GM18907 (cell line): ENCODE results near the gene AP3B1.

Experiments
- ATAC-seq: cut with Tn5 transposase; IDR thresholded peaks from one replicate; pipeline ENCODE4 v1.9.1; 2021; ENCODE audit warnings: mild to moderate bottlenecking, moderate library complexity; ENCODE audit not compliant: unreplicated experiment

AP3B1 gene

DNA sequence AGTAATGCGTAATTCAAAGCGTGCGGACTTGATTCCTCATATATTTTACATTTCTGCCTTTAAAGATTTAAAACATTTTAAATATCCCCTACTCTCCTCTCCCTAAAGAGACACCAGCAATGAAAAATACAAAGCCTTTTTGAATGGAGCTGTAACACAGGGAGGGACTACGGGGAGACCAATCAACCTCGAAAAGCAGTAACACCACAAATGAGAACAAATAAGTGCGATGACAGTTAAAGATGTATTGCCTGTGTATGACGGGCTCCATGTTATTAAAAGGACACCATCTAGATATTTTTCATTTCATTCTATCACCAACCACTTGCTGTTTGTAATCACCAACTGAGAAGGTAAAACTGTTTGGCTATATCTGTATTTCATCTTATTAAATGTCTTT is 288.0 kb downstream of the AP3B1 start:
- ATAC-seq, result no peak

DNA sequence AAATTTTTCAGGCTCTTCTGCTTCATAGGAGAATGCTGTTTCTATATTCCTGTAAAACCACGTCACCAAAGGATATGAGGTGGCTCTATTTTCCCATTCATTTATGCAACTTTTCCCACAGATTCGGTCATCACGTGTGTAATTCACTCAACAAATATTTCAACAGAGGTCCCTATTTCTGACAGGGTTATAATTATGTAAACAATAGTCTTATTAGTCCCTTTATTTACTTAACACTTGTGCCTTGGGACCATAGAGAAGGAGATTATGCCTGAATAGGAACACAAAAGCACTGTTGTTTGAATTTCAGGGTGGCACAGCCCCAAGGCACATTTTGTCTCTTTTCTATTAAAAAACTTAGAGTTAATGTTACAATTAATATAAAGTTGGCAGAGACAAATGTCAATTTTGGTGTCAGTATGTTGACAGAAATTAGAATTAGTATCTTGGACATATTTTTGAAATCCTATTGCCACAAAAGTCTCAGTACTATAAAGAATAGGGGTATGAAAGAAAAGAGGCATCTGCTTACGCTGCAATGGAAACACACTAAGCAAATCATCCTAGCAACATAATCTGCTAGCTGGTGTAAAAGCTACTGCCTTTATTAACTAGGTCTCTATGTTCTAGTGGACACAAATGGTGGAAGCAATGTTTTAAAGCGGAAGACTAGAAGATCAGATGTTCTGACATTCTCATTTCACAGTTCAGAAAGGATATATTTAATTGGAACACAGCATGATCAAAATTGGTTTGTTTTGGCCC is 289.3 kb downstream of the AP3B1 start:
- ATAC-seq, result no peak

DNA sequence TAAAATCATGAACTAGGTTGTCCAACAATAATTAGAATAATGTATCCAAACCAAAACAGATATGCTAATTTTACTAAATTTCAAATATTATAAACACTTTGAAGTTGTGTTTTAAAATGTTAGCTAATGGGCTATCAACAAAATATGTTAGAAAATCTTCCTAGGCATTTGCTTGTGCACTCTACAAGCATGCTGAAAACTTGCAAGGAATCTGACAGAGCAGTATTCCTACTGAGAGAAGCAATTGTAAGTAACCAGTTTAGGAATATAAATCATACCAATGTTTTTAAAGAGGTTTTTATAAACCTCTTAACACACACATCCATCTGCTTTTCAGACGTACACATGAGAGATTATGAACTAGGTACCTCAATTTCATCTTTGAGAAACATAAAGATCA is 289.9 kb downstream of the AP3B1 start:
- ATAC-seq, result no peak

DNA sequence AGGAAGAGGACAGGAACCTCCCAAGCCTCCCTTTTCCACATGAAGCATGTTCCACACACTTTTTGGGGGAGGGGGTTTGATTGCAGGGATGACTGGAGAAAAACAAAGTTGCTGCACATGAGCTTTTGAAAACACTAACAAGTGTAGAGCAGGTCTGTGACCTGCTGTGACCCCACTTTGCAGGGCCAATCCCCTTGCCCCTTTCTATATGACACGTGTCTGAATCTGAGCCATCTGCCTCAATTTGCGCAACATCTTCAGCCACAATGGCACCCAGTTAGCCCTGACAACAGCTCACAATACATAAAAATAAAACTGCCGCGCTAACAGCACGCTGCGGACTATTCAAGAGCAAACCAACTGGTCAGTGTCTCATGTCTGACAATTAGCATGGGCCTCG is 290.6 kb downstream of the AP3B1 start:
- ATAC-seq, result no peak

DNA sequence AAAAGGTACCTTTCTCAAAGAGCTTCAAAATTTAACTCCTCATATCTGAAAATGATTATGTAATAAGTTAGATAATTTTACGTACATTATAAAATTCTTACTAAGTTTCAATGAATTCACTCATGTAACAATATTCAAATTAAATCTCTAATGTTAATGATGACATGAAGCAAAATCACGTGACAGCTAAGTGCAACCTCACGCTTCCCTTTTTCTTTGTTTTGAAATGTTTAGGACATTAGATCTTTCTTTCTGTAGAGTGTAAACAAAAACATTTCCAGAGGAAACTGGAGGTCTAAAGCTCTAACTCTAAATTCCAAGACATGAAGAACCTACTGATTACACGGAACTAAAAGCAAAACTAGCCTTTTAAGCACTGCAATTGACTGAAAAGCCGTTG is 291.0 kb downstream of the AP3B1 start:
- no peak for ATAC-seq

DNA sequence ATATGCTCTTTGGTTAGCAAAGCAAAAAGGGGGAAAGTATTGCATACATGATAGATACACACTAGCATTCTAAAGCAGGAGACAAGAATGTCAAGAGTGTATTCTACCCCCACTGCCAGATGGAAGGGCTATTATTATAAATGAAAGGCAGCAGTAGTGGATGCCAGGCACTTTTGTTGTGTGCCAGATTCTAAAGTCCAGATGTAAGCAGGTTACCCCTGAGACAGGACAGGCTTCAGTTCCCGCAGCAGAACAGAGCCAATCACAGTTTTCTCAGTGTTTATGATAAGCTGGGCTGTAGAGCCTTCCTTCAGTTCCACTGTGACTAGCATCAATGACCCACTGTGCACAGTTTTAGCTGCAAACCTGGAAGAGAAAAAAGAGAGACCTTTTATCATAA is 291.8 kb downstream of the AP3B1 start:
- ATAC-seq, result no peak

DNA sequence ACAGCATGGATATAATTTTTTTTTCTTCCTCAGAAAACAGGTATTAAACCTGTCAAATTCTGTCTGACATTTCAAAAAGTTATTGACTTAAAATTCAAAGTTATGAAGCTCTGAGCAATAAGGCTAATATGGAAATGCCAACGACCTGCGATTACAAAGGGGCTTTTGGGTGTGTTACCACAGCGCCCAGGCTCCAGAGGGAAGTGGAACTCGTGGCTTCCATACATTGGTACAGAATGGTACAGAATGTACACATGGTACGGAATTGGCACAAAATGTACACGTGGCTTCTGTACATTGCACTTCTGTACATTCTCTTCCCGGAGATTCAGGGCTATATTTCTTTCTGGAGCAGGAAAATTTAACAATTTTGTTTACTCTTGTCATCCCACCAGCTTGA is 293.3 kb downstream of the AP3B1 start:
- ATAC-seq, result no peak

DNA sequence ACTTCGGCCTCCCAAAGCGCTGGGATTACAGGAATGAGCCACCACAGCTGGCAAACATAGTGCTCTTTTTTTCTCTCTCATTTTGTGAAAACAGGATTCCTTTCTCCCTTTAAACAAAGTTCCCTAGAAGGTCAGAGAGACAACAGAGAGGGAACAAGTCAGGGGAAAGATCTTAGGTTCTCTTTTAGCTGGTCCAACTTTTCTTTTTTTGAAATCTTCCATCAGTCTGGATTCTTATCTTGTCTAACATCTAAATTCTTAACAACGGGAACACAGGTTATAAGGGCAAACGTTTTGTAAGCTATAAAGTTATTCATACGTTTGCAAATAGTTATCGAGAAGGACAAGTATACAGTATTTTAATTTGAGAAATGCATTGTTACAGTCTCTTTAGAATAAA is 294.3 kb downstream of the AP3B1 start:
- no peak for ATAC-seq

DNA sequence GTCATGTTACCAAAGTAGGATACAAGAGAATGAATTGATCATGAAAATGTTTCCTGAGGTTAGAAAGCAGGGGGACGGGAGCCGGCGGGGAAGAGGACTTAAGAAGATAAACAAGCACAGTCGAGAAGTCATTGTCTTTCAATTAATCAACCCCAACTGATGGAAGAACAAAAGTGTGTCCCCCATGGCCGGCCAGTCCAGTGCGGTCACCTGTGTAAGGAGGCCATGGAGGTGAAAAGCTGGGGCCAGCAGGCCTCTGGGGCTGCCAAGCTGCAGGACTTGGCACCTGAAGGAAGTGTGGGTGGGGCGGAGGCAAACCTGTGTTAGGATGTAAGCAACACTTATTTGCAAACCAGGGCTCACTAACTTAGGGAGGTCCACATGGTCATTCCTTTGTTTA is 295.1 kb downstream of the AP3B1 start:
- ATAC-seq, result no peak

DNA sequence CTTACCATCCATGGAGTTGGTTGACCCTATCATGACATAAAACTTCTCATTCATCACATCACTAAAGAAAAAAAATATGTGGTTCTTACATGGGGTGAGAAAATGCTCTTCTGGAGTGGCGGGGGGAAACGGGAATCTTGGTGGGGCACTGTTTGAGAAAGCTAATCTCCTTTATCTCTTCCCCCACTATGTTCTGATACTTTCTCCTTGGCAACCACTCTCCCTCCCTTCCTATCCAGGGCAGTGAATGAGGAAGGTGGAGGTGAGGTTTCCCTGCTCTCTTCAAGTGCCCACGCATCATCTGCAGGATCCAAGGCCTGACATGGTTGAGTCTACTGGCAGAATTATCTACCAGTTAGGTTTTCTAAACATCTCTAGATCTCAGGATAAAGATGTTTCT is 297.6 kb downstream of the AP3B1 start:
- ATAC-seq, result no peak

DNA sequence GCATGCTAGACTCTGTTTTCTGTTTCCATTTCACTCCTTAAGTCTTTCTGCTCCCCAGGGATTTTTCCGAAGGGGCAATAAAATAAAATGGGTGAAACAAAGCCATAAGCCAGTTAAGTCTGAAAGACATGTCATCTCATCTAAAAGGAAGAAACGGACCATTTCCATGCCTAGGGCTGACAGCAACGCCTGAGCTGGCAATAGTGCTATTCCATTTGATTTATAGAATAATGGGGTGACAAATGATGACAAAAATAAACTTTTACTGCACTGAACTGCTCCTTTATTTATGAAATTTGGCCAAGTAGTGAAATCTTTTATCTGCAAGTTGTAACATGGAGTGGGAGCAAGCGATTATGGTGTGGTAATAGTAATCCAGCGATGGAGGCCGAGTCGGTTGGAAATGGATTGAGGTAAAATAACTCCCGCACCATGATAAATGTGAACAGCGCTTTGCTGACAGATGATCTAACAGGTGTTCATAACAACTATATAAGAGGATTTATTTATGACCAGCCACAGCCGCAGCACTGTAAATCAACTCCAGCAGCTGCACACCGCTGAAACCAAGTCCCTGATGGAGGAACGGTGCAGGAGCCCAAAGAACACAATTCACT is 298.6 kb downstream of the AP3B1 start:
- ATAC-seq, result no peak

DNA sequence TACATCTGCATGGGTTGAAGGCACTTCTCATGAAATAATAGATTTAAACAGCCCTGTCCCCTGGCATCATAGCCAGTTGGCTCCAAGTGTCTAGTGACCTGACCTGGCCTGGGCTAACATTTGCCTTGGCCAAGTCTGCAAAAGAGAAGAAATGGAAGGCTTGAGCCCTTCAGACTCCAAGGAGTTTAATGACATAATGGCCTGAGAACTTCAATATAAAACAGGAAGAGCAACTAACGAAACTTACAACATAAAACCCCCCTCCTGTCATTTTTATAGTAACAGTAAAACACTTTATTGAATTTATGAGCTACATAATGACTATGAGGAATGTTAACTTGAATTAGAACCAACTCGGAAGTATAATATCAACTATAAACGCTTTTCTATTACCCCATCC is 299.6 kb downstream of the AP3B1 start:
- ATAC-seq, result no peak

DNA sequence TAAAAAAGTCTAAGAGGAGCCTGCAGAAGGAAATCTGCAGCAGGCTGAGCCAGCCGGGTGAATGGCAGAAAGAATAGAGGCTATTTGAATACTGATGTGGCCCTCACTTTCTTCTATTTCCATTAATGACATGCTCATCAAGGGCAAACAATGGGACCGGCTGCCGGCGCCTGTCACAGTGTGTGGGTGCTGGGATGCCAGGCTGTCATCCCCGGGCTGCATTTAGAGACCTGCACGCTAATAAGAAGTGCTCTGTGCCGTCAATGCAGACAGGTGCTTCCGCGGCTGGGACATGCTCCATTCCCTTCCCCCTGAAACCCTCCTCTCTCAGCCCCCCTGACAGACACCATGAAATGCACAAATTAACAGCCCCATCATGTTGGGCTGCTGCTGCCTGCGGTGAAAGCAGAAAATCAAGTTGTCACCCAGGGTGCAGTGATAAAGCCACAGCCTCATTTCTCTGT is 300.6 kb downstream of the AP3B1 start:
- ATAC-seq, result no peak

DNA sequence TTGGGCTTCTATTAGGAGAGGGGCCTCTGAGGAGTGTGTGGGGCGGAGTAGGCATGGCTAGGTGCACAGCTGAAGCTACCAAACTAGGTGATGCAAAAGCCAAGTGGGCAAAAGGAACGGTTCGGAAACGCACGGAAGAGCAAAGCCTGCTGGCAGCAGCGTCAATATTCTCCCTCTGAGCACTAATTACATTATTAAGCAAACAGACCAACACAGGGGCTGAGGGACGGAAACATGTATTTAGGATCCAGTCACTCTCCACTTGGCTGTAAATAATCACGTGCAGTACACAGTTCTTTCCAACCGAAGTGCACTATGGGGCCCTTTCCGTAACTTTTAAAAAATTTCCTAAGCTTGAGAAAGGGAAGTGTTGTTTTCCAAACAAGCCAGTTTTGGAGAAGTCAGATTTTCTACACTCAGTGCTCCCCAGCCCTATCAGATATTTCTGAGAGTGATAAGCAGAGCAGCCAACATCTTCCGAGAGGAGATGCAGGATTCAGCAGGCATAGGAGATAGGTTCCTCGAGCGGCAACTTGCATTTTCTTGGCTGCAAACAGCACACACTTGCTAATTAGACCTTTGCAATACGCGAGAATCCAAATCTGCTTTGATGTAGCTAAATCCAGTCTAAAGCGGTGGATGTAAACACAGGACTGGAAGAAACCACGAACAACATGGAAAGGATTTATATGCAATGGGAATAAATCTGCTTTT is 301.2 kb downstream of the AP3B1 start:
- no peak for ATAC-seq

DNA sequence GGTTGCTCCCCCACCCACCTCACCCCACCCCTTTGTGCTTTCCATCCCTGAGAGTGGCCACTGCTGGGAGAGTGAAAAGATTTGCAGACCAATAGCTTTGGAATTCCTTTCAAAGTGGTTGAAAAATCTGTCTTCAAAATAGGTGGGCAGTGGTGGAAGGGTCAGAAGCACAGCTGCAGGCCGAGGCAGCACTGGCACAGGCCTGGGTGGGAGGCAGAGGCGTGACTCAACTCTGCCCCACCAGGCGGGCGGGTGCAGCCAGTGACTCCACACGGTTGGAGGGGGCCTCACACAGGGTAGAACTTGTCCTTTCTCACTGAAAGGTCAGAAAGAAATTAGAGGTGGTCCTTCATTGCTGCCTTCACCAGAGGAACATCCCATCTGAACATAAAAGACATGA is 303.4 kb downstream of the AP3B1 start:
- ATAC-seq, result no peak

DNA sequence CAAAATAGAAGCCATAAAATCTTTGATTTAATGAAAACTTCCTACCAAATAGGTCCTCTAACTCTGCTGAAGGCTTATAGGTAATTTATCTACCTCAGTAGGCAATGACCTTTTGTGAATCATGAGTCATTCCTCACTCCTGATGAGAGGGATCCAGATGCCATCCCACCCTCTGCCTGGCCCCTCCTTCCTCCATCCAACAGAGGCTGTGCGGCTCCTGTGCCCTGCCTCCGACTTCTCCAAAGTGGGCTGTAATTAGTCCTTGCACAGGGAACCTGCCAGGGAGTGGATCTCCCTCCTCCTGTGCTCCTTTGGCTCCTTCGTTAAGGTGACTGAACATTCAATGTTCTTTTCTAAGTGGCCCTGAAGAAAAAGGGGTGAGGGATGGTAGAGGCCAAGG is 304.5 kb downstream of the AP3B1 start:
- ATAC-seq, result no peak

DNA sequence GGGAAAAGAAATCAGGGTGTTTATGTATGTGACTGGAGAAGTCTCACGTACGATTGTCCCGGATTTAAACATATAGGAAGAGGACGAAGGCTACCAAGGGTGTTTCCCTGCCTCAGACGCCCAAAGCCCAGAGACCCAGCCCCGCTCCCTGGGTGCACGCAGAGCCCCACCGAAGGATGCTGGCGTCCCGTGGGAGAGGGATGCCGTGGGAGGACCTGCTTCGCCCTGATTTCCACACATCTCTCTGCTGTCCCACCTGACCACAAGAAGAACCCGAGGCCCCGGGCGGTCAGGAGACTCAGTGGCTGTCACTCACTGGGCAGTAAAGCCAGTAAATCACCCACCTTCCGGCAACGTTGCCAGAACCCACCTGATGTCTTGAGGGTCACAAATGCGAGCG is 306.5 kb downstream of the AP3B1 start:
- ATAC-seq, result no peak

DNA sequence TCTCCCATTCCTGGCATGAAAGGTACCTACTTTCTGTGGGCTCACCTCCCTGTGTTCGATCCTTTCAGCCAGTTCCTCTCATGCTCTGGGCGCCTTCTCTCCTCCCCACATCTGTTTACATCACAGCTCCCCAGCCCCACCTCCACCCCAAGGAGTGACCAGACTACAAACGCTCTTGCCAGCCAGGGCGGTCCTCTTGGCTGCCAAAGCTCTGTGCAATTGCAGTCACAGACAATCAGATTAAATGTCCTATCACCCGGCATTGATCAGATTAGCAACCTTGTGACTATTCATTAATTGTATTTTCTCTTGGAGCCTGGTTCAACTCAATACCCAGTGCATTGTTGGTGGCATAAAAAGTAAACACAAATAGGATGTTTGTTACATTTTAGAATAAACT is 307.2 kb downstream of the AP3B1 start:
- ATAC-seq, result no peak

DNA sequence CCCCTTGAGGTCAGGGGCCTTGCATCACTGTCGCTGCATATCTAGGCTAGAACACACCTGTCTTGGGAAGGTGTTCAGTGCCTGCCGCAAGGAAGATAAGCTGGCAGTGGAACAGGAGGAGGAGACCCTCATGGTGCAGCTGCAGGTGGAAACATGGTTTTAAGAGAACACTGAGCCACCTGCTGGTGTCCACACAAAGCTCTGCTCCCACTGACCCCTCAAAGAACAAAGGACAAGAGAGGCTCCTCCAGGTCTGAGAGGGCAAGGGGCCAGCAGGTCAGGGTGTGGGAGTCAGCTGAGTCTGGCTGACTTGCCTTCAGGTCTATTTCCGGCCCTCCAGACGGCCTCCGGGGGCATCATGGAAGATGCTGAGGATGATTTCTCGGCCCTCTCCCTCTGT is 308.2 kb downstream of the AP3B1 start:
- ATAC-seq, result no peak

DNA sequence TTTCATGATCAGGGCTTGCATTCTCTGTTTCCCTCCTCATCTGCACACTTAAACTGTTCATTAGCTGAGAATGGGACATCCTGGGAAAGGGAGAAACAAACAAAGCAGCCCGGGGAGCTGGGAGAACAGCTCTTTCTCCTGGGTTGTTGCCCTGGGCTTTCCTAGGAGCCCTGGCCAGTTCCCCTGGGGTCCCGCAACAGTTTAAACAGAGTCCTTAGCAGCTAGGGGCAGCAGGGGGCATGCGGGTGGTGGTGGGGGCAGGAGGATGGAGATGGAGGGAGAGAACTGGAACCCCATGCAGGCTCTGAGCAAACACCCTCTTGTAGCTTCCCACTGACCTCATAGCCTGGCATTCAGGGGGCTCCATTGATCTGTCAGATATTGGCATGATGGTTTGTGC is 309.3 kb downstream of the AP3B1 start:
- ATAC-seq, result no peak

DNA sequence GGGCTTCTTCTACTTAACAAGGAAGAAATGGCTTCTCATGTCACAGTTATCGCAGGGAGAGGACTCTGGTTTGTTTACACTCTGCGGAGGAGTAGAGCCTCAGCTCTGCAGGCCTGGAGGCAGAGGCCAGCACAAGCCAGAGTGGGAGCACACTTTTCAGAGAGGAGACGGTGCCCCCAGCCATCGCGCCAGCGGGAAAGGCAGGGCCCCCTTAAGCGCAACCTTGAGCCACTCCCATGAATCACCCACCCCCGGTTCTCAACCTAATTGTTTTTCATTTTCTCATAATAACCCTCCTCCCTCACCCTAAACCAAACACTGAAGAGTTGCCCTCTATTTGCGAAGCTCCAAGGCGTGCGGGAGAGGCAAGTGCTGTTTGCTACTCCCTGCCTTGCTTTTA is 309.9 kb downstream of the AP3B1 start:
- no peak for ATAC-seq
